Kidney tubule cell (primary cell): ENCODE measurements around the gene NIF3L1.
"Not testable (repeated sequence)": the region's sequence is repeated elsewhere in the genome, so short reads cannot be mapped to it uniquely, and the experiment has no call there.

ENCODE experiments used
- DNase-seq: peaks from one replicate; pipeline ENCODE4 v3.0.0-alpha.2; 2018; ENCODE audit warnings: low spot score

Gene NIF3L1

GRCh38 chr2:200871151-200871550 lies 18.0 kb upstream of the NIF3L1 start:
- DNase-seq = no peak

- no peak for DNase-seq
Measured at GRCh38 chr2:200873560-200873959, 15.6 kb upstream of the NIF3L1 start.

GRCh38 chr2:200877443-200877842 lies 11.7 kb upstream of the NIF3L1 start:
- DNase-seq = no peak

DNA sequence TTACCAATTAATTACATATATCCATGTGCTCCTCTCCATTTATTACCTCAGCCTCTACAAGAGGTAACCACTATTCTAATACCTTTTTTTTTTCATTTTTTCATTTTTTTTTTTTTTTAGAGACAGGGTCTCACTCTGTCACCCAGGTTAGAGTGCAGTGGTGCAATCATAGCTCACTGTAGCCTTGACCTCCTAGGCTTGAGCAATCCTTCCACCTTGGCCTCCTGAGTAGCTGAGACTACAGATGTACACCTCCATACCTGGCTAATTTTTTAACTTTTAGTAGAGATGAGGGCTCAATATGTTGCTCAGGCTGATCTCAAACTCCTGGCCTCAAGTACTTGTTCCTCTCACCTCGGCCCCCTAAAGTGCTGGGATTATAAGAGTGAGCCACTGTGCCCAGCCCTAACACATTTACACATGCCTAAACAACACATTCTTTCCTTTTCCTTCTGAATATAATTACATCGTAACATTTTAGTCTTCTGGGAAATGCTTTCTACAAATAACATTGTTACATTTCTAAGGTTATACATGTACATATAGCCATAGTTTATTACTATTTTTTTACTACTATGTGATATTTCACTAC lies 10.8 kb upstream of the NIF3L1 start:
- DNase-seq = no peak

DNA sequence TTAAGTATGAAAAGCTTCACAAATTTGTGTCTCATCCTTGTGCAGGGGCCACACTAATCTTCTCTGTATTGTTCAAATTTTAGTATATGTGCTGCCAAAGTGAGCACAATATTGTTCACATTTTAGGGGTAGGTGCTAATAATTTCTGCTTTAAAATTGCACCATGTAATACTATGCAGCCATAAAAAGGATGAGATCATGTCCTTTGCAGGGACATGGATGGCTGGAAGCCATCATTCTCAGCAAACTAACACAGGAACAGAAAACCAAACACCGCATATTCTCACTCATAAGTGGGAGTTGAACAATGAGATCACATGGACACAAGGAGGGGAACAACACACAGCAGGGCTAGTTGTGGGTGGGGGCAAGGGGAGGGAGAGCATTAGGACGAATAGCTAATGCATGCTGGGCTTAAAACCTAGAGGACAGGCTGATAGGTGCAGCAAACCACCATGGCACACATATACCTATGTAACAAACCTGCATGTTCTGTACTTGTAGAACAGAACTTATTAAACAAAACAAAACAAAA lies 7.4 kb upstream of the NIF3L1 start:
- not testable (repeated sequence) for DNase-seq

GRCh38 chr2:200899482-200899881 lies 10.3 kb downstream of the NIF3L1 start:
- no peak for DNase-seq

DNA sequence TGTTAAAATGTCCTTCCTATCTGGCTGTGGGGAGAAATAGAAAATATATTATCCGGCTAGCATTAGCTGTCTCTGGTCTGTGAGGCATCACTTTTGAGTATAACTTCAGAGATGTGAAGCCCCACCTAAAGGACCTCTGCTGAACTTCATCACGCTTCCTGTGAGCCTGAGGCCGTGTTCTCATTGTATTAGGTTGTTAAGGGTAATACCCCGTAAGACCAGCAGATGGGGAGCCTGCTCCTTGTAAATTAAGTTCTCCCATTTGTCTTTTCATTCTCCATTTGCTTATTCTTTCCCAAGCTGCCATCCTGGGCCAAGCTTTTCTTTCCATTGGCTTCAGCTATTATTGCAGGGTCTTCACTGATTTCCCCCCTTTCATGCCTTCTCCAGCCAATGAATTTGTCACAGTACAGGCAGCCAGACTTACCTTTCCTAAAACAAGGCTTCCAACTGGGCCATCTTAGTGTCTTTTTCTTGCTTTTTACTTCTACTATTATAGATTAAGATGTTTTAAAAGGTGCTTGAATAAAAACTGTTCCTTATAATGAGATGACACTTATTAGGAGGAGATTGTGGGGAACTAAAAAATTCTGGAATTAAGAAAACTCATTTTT lies 12.4 kb downstream of the NIF3L1 start:
- peak; percentile 91 for DNase-seq

GRCh38 chr2:200905618-200906296 lies 16.6 kb downstream of the NIF3L1 start:
- DNase-seq = peak; percentile 72

DNA sequence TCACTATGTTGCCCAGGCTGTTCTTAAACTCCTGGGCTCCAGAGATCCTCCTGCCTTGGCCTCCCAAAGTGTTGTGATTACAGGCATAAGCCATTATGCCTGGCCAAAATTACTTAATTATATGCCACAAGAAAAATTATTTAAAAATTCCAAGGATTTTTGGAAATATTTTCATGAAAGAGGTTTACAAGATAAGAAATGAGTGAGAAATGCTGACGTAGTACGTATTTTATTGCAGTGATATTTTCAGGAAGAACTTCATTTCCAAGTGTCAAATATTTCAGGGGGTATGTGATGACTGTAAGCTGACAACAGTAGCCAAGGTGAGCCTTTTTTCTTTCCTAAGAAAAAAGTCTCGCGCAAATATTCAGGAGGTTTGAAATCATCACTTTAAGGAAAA lies 20.8 kb downstream of the NIF3L1 start:
- DNase-seq = no peak

DNA sequence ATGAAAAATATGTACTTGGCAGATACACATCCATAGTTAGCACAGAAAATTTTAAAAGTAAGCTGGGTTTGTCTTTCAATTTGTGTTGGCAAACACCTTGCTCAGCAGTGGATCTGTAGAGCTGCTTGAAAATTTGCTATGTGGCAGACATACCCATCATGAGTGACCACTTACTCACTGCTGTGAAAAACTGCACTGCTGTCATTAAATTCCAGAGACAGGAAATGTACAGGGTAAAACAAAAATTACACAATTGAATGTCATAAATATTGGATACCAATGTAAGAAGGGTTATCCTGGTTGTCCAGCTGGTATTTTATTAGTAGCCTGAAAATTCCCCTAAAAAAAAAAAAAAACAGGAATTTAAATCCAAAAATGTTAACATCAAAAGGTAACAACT lies 24.5 kb downstream of the NIF3L1 start:
- DNase-seq = peak; percentile 59

DNA sequence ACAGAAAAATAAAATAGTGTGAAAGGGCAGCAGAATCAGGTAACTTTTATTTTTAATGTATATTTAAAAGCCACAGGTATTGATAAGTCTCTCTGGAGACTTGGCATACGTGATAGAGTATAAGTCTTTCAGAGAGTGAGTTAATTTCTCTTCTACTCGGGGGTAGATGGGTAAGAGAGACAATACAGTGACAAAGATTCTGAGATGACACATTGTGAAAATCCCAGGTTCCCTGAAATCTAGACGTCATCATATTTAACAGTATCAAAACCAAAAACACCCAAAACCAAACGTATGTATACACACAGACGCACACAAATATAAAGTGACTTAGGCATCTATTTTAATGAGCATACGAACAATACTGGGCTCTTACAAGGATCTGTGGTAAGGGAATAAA lies 33.3 kb downstream of the NIF3L1 start:
- no peak for DNase-seq

- peak; percentile 36 for DNase-seq
Measured at GRCh38 chr2:200929334-200930249, 40.4 kb downstream of the NIF3L1 start.

GRCh38 chr2:200930947-200931626 lies 41.9 kb downstream of the NIF3L1 start:
- no peak for DNase-seq

- DNase-seq = no peak
Measured at GRCh38 chr2:200939832-200940231, 50.7 kb downstream of the NIF3L1 start.

DNA sequence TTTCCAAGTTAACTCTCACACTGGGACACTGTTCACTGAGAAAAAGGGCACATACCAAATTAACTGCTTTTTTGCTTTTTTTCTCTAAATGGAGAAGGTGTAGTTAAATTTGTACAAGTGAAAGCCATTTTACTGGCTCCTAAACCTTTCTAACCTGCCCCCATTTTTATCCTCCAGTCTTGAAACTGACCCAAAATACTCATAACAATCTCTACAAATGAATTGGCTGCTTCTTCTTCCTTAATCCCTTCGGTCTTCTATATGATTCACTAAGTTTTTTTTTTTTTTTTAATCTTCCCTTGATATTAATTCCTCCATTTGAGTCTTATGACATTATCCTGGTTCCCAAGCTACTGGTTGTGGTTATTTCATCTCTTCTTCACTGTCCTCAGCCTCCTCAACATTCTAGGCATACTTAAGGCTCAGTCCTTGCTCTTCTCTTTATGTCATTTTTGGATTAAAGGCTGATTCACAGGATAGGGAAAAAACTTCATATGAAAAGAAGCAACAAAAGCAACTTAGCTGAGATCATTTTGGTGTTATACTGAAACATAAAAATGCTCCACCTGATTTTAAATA lies 54.4 kb downstream of the NIF3L1 start:
- no peak for DNase-seq

GRCh38 chr2:200944467-200945394 lies 55.6 kb downstream of the NIF3L1 start:
- peak; percentile 81 for DNase-seq

DNA sequence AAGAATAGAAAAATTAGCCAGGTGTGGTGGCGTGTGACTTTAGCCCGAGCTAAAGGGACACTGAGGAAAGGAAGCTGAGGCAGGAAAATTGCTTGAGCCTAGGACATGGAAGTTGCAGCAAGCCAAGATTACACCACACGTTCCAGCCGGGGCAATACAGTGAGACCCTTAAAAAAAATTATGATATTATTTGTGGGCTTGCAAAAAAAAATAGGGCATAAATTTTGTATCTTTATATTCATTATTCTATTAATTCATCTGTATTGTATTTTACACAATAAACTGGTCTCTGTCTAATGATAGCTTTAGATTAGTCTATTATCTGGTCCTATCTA lies 56.2 kb downstream of the NIF3L1 start:
- no peak for DNase-seq

- no peak for DNase-seq
Measured at GRCh38 chr2:200950378-200950777, 61.2 kb downstream of the NIF3L1 start.
